ENCODE data around the gene VCAM1. TPM values are rescaled to one million over a fixed set of nuclear protein-coding genes. Genes with fewer than 3 reads are reported as not detected.

The VCAM1 gene
- not detected for total RNA-seq (ENCODE audit: unreplicated experiment)
- long read RNA-seq = 0 reads

GRCh38 chr1:100719490-100719889 is at the start of gene VCAM1:
Gene VCAM1, plus strand, starts transcription at chr1:100719742. Its CDS starts 119 bp downstream, at chr1:100719861.
- Mint-ChIP-seq H3K4me1 (ENCODE audit: unreplicated experiment) (peaks cover 3% of the 10 kb centered on the region), H3K4me3 (ENCODE audit: unreplicated experiment) (no peak within 1 kb of the TSS), H3K9me3 (ENCODE audit: unreplicated experiment) (no peaks in the 10 kb centered on the region), H3K27ac (ENCODE audit: unreplicated experiment) (no peak within 1 kb of the TSS), H3K36me3 (ENCODE audit: low read depth, unreplicated experiment) (no peaks in the 10 kb centered on the region), H3K27me3 (ENCODE audit: unreplicated experiment) (no peaks in the 10 kb centered on the region)
- TF ChIP-seq, protein P1, sequence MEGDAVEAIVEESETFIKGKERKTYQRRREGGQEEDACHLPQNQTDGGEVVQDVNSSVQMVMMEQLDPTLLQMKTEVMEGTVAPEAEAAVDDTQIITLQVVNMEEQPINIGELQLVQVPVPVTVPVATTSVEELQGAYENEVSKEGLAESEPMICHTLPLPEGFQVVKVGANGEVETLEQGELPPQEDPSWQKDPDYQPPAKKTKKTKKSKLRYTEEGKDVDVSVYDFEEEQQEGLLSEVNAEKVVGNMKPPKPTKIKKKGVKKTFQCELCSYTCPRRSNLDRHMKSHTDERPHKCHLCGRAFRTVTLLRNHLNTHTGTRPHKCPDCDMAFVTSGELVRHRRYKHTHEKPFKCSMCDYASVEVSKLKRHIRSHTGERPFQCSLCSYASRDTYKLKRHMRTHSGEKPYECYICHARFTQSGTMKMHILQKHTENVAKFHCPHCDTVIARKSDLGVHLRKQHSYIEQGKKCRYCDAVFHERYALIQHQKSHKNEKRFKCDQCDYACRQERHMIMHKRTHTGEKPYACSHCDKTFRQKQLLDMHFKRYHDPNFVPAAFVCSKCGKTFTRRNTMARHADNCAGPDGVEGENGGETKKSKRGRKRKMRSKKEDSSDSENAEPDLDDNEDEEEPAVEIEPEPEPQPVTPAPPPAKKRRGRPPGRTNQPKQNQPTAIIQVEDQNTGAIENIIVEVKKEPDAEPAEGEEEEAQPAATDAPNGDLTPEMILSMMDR (IDR thresholded peaks at IDR 0.05; ENCODE audit: unreplicated experiment) = no peak
- no peak for DNase-seq (ENCODE audit: low spot score)

DNA sequence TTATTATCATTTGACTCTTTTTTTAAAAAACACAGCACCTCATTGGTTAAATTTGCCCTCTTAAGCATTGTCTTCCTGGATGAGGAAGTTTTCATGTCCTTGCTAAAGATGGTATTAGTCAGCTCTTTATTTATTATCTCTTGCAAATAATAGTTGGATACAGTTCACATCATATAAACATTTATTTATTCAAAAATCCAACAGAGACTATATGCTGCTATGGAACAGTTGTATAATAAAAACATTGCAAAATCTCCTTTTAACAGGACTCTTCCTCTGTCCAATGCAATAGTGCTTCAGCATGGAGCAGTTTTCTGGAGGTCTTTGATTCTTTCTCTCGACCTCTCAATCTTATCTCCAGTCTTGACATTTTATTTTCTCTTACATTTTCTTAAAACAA is 49.5 kb upstream of the VCAM1 start:
- DNase-seq (ENCODE audit: low spot score) = no peak
- Mint-ChIP-seq H3K9me3 (ENCODE audit: unreplicated experiment) (no peaks in the 10 kb centered on the region), H3K36me3 (ENCODE audit: low read depth, unreplicated experiment) (no peaks in the 10 kb centered on the region), H3K4me1 (ENCODE audit: unreplicated experiment) (peaks cover 3% of the 10 kb centered on the region), H3K27me3 (ENCODE audit: unreplicated experiment) (no peaks in the 10 kb centered on the region), H3K4me3 (ENCODE audit: unreplicated experiment) (no peak overlapping the region), H3K27ac (ENCODE audit: unreplicated experiment) (no peak overlapping the region)
- TF ChIP-seq, protein P1 (IDR thresholded peaks at IDR 0.05; ENCODE audit: unreplicated experiment) = no peak

DNA sequence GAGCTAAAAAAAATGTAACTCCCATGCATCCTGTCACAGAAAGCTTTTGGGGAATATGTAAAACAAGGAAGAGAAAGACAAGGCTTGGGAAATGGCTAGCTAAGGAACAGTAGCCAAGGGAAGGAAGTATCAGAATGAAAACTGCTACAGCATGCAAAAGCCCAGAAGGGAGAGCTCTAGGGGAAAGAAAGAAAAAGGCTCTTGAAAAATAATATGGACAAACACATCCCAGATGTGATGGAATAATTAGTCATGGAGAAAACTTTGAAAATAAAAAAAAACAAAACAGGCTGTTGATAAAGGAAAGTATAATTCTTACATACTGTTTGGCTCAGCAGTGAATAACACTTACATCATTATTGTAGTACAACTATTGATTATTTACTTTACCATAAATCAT is 47.9 kb upstream of the VCAM1 start:
- Mint-ChIP-seq H3K36me3 (ENCODE audit: low read depth, unreplicated experiment) (no peaks in the 10 kb centered on the region), H3K4me1 (ENCODE audit: unreplicated experiment) (peaks cover 3% of the 10 kb centered on the region), H3K27me3 (ENCODE audit: unreplicated experiment) (no peaks in the 10 kb centered on the region), H3K4me3 (ENCODE audit: unreplicated experiment) (no peak overlapping the region), H3K9me3 (ENCODE audit: unreplicated experiment) (no peaks in the 10 kb centered on the region), H3K27ac (ENCODE audit: unreplicated experiment) (no peak overlapping the region)
- DNase-seq (ENCODE audit: low spot score) = no peak
- TF ChIP-seq, protein P1 (IDR thresholded peaks at IDR 0.05; ENCODE audit: unreplicated experiment) = no peak

DNA sequence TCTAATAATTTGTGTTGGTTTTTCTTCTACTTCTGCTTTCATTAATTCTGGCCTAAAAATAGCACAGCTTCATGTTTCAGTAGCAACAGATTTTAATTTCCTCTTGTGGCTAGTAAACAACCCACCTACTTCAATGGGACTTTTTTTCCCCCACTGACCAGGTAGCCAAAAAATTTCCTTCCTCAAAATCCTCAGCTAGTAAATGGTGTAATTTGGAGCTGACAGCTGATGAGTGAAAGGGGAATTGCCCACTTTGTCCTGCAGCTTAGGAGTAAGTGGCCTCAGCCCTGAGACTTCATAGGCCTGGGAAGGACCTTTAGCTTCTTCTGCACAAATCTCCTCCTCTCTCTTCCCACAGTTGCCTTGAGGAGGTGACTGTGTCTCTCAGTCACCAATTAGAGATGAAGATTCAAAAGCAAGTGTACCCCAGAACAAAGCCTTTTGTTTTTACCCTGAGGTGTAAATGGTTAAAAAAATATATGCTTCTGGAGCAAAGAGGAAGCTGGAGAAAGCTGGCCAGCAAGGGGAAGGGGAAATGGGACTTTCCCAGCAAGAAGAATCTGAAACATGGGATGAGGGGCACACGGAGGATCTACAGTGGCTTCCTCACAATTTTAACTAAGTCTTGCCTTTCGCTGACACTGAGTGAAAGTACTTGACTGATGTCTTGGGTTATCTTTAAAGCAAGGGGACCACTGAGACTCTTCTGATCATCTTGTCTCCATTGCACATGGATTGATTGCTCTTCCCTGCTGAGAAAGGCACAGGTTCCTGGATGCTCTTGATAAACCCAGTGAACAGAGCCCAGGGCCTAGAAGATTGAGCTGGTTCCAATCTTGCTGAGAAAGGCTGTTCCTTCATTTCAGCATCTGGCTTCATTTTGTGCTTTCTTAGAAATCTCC is 35.8 kb upstream of the VCAM1 start:
- TF ChIP-seq, protein P1 (IDR thresholded peaks at IDR 0.05; ENCODE audit: unreplicated experiment) = no peak
- Mint-ChIP-seq H3K4me1 (ENCODE audit: unreplicated experiment) (peaks cover 9% of the 10 kb centered on the region), H3K27me3 (ENCODE audit: unreplicated experiment) (no peaks in the 10 kb centered on the region), H3K27ac (ENCODE audit: unreplicated experiment) (no peak overlapping the region), H3K36me3 (ENCODE audit: low read depth, unreplicated experiment) (no peaks in the 10 kb centered on the region), H3K4me3 (ENCODE audit: unreplicated experiment) (no peak overlapping the region), H3K9me3 (ENCODE audit: unreplicated experiment) (no peaks in the 10 kb centered on the region)
- no peak for DNase-seq (ENCODE audit: low spot score)

- no peaks in the 10 kb centered on the region for H3K36me3 Mint-ChIP-seq (ENCODE audit: low read depth, unreplicated experiment)
- H3K27me3 Mint-ChIP-seq (ENCODE audit: unreplicated experiment) = peaks cover 1% of the 10 kb centered on the region
- DNase-seq (ENCODE audit: low spot score) = no peak
- no peaks in the 10 kb centered on the region for H3K9me3 Mint-ChIP-seq (ENCODE audit: unreplicated experiment)
- no peaks in the 10 kb centered on the region for H3K4me1 Mint-ChIP-seq (ENCODE audit: unreplicated experiment)
- TF ChIP-seq, protein P1 (IDR thresholded peaks at IDR 0.05; ENCODE audit: unreplicated experiment) = no peak
- H3K27ac Mint-ChIP-seq (ENCODE audit: unreplicated experiment) = no peak overlapping the region
- no peak overlapping the region for H3K4me3 Mint-ChIP-seq (ENCODE audit: unreplicated experiment)
These were observed 19.8 kb upstream of the VCAM1 start for GRCh38 chr1:100699744-100700143.

Measured in endothelial cell (in vitro differentiated cells).